Left lung (tissue), 10 donors: ENCODE data around the gene KIF26B. TPM values are rescaled to one million over a fixed set of nuclear protein-coding genes. Genes with fewer than 3 reads are reported as not detected.

Source experiments
- ATAC-seq: fragments of 200-7000 bp; cut with Tn5 transposase; one replicate; pipeline ENCODE4 v1.9.1; 2020; ENCODE audit warnings: moderate library complexity
- DNase-seq, 4 donors: peaks; one replicate each; pipeline ENCODE4 v3.0.0-alpha.2; 2013 to 2020
- H3K27ac ChIP-seq, 2 donors: fragments of 200-600 bp; sonication (generic) in 1 of 2; one replicate each; pipeline versions ENCODE4 v1.5.0 to v1.8.0; 2020 to 2021
- H3K27me3 ChIP-seq, 2 donors: fragments of 200-600 bp; sonication (generic) in 1 of 2; one replicate each; pipeline versions ENCODE4 v1.5.0 to v1.8.0; 2020 to 2021
- H3K36me3 ChIP-seq, 2 donors: fragments of 200-600 bp; sonication (generic) in 1 of 2; one replicate each; pipeline versions ENCODE4 v1.5.0 to v1.8.0; 2020 to 2021
- H3K4me1 ChIP-seq, 2 donors: fragments of 200-600 bp; one replicate each; pipeline ENCODE4 v1.8.0; 2021
- H3K4me3 ChIP-seq, 2 donors: fragments of 200-600 bp; sonication (generic) in 1 of 2; one replicate each; pipeline versions ENCODE4 v1.5.0 to v1.8.0; 2020 to 2021; ENCODE audit warnings: mild to moderate bottlenecking in 1 of 2
- H3K9me3 ChIP-seq, 2 donors: fragments of 200-600 bp; sonication (generic) in 1 of 2; one replicate each; pipeline versions ENCODE4 v1.5.0 to v1.8.0; 2020 to 2021
- intact Hi-C, 2 donors: fragments of 100-400 bp; cut with DNase I; formaldehyde crosslinking; loops; one replicate each; pipeline versions ENCODE4 v1.11.2 to v1.14.2; 2022
- polyA plus RNA-seq, 6 donors: library from polyadenylated mRNA; unstranded; fragments of 120-200 nt; gene quantifications; one replicate each; pipeline ENCODE4 v1.2.1, GENCODE V29; 2013; ENCODE audit not compliant: insufficient read length in 6 of 6
- total RNA-seq, 2 donors: library from RNA; stranded (reverse); fragmentation: NEBNext Ultra II Directional; extraction: Animal tissue kit (Norgen Biotek cat#: 25700); gene quantifications; one replicate each; pipeline ENCODE4 v1.2.1, GENCODE V29; 2021
- TF ChIP-seq, protein P1 (sequence below), 2 donors: fragments of 200-600 bp; sonication (generic) in 1 of 2; IDR thresholded peaks; one replicate each; pipeline versions ENCODE4 v1.5.0 to v1.8.0; 2021; ENCODE audit warnings: antibody characterized with exemption in 2 of 2
- donor health status: DM: no; HTN: yes; CAD: no.
- donor health status: DM: no; HTN: no; CAD: no.

Gene KIF26B
- total and polyA plus RNA-seq, 8 donors = 3.9 to 28.3 (median 6.5) TPM

DNA sequence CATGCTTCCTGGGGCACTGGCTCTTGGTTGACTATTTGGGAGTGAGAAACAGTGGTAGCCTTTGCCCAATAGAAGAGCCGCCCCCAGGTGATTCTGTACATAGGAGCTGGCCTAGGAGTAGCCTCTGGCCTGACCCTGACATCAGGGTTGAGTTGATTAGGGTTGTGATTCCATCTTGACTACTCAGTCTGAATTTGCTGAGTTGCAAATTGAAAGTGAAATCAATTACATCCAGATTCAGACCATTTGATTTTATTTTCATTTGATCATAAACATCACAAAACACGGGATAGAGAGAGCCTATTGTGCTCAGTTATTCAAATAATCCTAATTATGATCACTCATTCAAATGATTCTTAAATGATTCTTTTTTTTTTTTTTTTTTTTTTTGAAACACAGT lies 253.2 kb downstream of the KIF26B start:
- ATAC-seq (no peak), DNase-seq (no peak)
- no peak overlapping the region for H3K4me3 ChIP-seq
- H3K27me3 ChIP-seq = no peaks in the 10 kb centered on the region
- intact Hi-C loops = no loop called here
- TF ChIP-seq, protein P1, sequence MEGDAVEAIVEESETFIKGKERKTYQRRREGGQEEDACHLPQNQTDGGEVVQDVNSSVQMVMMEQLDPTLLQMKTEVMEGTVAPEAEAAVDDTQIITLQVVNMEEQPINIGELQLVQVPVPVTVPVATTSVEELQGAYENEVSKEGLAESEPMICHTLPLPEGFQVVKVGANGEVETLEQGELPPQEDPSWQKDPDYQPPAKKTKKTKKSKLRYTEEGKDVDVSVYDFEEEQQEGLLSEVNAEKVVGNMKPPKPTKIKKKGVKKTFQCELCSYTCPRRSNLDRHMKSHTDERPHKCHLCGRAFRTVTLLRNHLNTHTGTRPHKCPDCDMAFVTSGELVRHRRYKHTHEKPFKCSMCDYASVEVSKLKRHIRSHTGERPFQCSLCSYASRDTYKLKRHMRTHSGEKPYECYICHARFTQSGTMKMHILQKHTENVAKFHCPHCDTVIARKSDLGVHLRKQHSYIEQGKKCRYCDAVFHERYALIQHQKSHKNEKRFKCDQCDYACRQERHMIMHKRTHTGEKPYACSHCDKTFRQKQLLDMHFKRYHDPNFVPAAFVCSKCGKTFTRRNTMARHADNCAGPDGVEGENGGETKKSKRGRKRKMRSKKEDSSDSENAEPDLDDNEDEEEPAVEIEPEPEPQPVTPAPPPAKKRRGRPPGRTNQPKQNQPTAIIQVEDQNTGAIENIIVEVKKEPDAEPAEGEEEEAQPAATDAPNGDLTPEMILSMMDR (IDR thresholded peaks at IDR 0.05) = no peak
- H3K36me3 ChIP-seq = no peaks in the 10 kb centered on the region
- no peaks in the 10 kb centered on the region for H3K4me1 ChIP-seq
- H3K27ac ChIP-seq = no peak overlapping the region
- no peaks in the 10 kb centered on the region for H3K9me3 ChIP-seq

DNA sequence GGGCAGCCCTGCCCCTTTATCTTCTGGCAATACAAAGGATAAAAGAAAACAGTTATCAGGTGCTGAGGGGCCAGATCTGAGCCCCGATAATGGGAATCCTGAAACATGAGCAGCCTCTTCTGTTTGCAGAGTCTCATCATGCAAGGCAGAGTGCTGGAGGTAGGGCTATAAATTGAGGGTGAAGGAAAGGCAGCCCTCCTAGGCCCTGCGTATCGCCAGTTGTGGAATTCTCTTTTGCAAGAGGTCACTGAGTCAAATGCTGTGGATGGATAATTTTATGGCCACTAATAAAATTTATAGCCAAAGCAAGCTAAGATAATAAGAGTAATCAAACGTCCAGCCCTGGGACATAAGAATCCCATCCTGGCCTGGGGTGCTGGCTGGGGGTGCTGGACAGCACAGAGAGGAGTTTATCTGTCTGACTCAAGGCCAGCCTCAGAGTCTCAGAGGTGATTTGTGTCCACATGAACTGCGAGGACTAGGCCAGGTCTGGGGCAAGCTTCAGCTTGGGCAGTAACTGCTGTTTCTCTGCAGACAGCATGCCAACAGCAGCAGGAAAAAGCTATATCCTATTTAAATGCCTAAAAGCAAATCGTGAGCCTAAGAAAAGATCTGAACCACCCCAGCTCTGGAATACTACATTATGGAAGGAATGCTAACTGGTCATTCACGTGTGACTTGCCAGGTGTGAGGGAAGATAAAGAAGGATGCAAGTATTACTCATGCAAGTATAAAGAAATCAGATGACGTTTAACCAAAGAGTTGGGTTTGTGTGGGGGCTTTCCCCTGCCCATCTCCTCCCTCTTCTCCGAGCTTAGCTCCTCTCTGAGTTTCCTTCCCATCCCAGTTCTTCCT lies 254.8 kb downstream of the KIF26B start:
- no peak overlapping the region for H3K27ac ChIP-seq
- intact Hi-C loops = no loop called here
- no peaks in the 10 kb centered on the region for H3K36me3 ChIP-seq
- TF ChIP-seq, protein P1 (IDR thresholded peaks at IDR 0.05) = no peak
- H3K27me3 ChIP-seq = no peaks in the 10 kb centered on the region
- no peak for DNase-seq
- H3K9me3 ChIP-seq = no peaks in the 10 kb centered on the region
- H3K4me3 ChIP-seq = no peak overlapping the region
- no peaks in the 10 kb centered on the region for H3K4me1 ChIP-seq
- ATAC-seq = no peak

DNA sequence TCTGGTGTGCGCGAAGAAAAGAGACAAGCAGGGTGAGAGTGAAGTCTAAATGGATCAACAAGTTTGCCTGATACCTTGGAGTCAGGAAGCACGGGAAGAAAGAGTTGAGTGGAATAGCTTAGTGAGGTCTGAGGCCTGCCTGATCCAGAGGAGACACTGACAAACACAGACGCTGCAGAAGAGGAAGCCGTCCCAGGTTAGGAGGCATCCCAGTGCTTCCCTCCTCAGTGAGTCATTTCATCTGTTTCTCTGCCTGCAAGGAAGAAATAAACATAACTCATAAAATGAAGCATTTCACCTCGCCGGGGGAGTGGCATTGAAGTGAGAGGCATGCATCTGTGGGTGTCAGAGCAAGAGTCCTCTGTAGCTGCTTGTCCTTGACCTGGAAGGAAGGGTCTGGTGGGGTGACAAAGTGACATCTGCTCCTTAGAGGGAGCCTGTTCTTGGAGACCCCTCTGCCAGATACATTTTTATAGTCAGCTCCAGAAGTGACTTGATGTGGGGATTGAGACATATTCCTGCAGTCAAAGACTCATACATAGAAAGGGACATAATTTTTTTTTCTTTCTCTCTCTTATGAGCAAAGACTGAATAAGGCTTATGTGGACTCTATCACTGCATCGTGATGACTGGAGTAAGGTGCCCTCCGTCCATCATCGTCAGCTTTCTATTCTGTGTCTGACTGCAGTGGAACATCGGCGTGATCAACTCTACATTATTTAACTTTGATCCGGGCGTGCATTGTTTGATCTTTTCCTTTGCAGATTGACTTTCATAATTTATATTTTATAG lies 256.7 kb downstream of the KIF26B start:
- no peak for DNase-seq
- Histone ChIP-seq H3K27me3 (no peaks in the 10 kb centered on the region), H3K9me3 (no peaks in the 10 kb centered on the region), H3K4me3 (no peak overlapping the region), H3K27ac (no peak overlapping the region), H3K4me1 (no peaks in the 10 kb centered on the region), H3K36me3 (no peaks in the 10 kb centered on the region)
- intact Hi-C loops = no loop called here
- no peak for ATAC-seq
- TF ChIP-seq, protein P1 (IDR thresholded peaks at IDR 0.05) = no peak

- no peak overlapping the region for H3K27ac ChIP-seq
- TF ChIP-seq, protein P1 (IDR thresholded peaks at IDR 0.05) = no peak
- H3K4me3 ChIP-seq = no peak overlapping the region
- H3K36me3 ChIP-seq = no peaks in the 10 kb centered on the region
- no peak for ATAC-seq
- intact Hi-C loops = no loop called here
- no peak for DNase-seq
- no peaks in the 10 kb centered on the region for H3K4me1 ChIP-seq
- no peaks in the 10 kb centered on the region for H3K27me3 ChIP-seq
- H3K9me3 ChIP-seq = no peaks in the 10 kb centered on the region
Measured at GRCh38 chr1:245412306-245412705, 257.5 kb downstream of the KIF26B start.

- Histone ChIP-seq H3K36me3 (no peaks in the 10 kb centered on the region), H3K9me3 (no peaks in the 10 kb centered on the region), H3K4me1 (no peaks in the 10 kb centered on the region), H3K27me3 (no peaks in the 10 kb centered on the region), H3K27ac (no peak overlapping the region), H3K4me3 (no peak overlapping the region)
- intact Hi-C loops = no loop called here
- TF ChIP-seq, protein P1 (IDR thresholded peaks at IDR 0.05) = no peak
- no peak for ATAC-seq
- no peak for DNase-seq
Measured at GRCh38 chr1:245416781-245417180, 262.0 kb downstream of the KIF26B start.
